Smooth muscle cell (in vitro differentiated cells): ENCODE data around the gene CDC25B. TPM values are rescaled to one million over a fixed set of nuclear protein-coding genes. Genes with fewer than 3 reads are reported as not detected.

Experiments
- DNase-seq: peaks from one replicate; lab custom pipeline; 2025; ENCODE audit not compliant: unreplicated experiment; lab: John Stamatoyannopoulos, UW
- H2AFZ ChIP-seq: fragments of 200-600 bp; sonication (generic); 2 replicates; pipeline ENCODE4 v1.6.0; 2016; ENCODE audit warnings: antibody characterized with exemption, low read depth, mild to moderate bottlenecking
- H3F3A ChIP-seq: fragments of 200-600 bp; sonication (generic); 2 replicates; pipeline ENCODE4 v1.6.0; 2017; ENCODE audit warnings: antibody characterized with exemption, low read depth
- H3K27ac ChIP-seq: fragments of 200-600 bp; sonication (generic); 2 replicates; pipeline ENCODE4 v1.5.1; 2016; ENCODE audit warnings: low read depth, mild to moderate bottlenecking
- H3K27me3 ChIP-seq: fragments of 200-600 bp; sonication (generic); 2 replicates; pipeline ENCODE4 v1.6.1; 2016; ENCODE audit warnings: low read depth, mild to moderate bottlenecking
- H3K36me3 ChIP-seq: fragments of 200-600 bp; sonication (generic); 2 replicates; pipeline ENCODE4 v1.5.1; 2016; ENCODE audit warnings: low read depth
- H3K4me1 ChIP-seq: fragments of 200-600 bp; sonication (generic); 2 replicates; pipeline ENCODE4 v1.5.1; 2016; ENCODE audit warnings: low read depth
- H3K4me2 ChIP-seq: fragments of 200-600 bp; sonication (generic); 2 replicates; pipeline ENCODE4 v1.6.0; 2016; ENCODE audit warnings: mild to moderate bottlenecking
- H3K4me3 ChIP-seq: fragments of 200-600 bp; sonication (generic); 2 replicates; pipeline ENCODE4 v1.5.1; 2016; ENCODE audit warnings: mild to moderate bottlenecking
- H3K79me2 ChIP-seq: fragments of 200-600 bp; sonication (generic); 2 replicates; pipeline ENCODE4 v1.6.0; 2016; ENCODE audit warnings: low read depth, mild to moderate bottlenecking
- H3K9ac ChIP-seq: fragments of 200-600 bp; sonication (generic); 2 replicates; pipeline ENCODE4 v1.6.0; 2016; ENCODE audit warnings: low read depth
- H3K9me3 ChIP-seq: fragments of 200-600 bp; sonication (generic); replicated peaks from 2 replicates; pipeline ENCODE4 v1.5.1; 2016; ENCODE audit warnings: low read depth
- H4K20me1 ChIP-seq: fragments of 200-600 bp; sonication (generic); 2 replicates; pipeline ENCODE4 v1.6.0; 2016; ENCODE audit warnings: low read depth
- WGBS: methylation state at CpG from one replicate; pipeline ENCODE4 v1.1.7; 2016; ENCODE audit warnings: low lambda C conversion rate; 5-methylcytosine and 5-hydroxymethylcytosine counted together
- polyA plus RNA-seq: library from polyadenylated mRNA; unstranded; fragments of >200 nt; fragmentation: Nextera tagmentation; extraction: Ambion mirVana; gene quantifications from 2 replicates; pipeline ENCODE4 v1.2.1, GENCODE V29; 2016
- total RNA-seq: library from RNA; depleted of rRNA; stranded (reverse); fragments of >200 nt; gene quantifications from 2 replicates; pipeline ENCODE4 v1.2.3, GENCODE V29; 2014
- TF ChIP-seq, protein P1 (sequence below): fragments of 200-600 bp; sonication (generic); IDR thresholded peaks from 2 replicates; pipeline ENCODE4 v1.5.1; 2017; ENCODE audit warnings: borderline replicate concordance, mild to moderate bottlenecking, antibody characterized with exemption; ENCODE audit not compliant: insufficient read depth, poor library complexity, severe bottlenecking

CDC25B gene
- total and polyA plus RNA-seq, 2 experiments from 2014 or later, result 14.7 to 14.8 TPM

GRCh38 chr20:3818155-3819151 is 22.3 kb downstream of the CDC25B start:
- no peaks in the 10 kb centered on the region for H4K20me1 ChIP-seq
- WGBS, result 87% methylated on average over 8 of the region's 8 CpGs
- H3F3A ChIP-seq, result peaks cover 6% of the 10 kb centered on the region
- no peak overlapping the region for H3K4me3 ChIP-seq
- H3K9ac ChIP-seq, result no peak overlapping the region
- H2AFZ ChIP-seq, result no peak overlapping the region
- DNase-seq, result peak; percentile 31
- peaks cover 8% of the 10 kb centered on the region for H3K79me2 ChIP-seq
- no peaks in the 10 kb centered on the region for H3K9me3 ChIP-seq
- H3K27ac ChIP-seq, result no peak overlapping the region
- H3K27me3 ChIP-seq, result no peaks in the 10 kb centered on the region
- TF ChIP-seq, protein P1, sequence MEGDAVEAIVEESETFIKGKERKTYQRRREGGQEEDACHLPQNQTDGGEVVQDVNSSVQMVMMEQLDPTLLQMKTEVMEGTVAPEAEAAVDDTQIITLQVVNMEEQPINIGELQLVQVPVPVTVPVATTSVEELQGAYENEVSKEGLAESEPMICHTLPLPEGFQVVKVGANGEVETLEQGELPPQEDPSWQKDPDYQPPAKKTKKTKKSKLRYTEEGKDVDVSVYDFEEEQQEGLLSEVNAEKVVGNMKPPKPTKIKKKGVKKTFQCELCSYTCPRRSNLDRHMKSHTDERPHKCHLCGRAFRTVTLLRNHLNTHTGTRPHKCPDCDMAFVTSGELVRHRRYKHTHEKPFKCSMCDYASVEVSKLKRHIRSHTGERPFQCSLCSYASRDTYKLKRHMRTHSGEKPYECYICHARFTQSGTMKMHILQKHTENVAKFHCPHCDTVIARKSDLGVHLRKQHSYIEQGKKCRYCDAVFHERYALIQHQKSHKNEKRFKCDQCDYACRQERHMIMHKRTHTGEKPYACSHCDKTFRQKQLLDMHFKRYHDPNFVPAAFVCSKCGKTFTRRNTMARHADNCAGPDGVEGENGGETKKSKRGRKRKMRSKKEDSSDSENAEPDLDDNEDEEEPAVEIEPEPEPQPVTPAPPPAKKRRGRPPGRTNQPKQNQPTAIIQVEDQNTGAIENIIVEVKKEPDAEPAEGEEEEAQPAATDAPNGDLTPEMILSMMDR, result peak; percentile 53
- H3K4me1 ChIP-seq, result peaks cover 11% of the 10 kb centered on the region
- no peak overlapping the region for H3K4me2 ChIP-seq
- no peaks in the 10 kb centered on the region for H3K36me3 ChIP-seq

GRCh38 chr20:3819411-3820047 is 23.4 kb downstream of the CDC25B start:
- TF ChIP-seq, protein P1, result no peak

DNA sequence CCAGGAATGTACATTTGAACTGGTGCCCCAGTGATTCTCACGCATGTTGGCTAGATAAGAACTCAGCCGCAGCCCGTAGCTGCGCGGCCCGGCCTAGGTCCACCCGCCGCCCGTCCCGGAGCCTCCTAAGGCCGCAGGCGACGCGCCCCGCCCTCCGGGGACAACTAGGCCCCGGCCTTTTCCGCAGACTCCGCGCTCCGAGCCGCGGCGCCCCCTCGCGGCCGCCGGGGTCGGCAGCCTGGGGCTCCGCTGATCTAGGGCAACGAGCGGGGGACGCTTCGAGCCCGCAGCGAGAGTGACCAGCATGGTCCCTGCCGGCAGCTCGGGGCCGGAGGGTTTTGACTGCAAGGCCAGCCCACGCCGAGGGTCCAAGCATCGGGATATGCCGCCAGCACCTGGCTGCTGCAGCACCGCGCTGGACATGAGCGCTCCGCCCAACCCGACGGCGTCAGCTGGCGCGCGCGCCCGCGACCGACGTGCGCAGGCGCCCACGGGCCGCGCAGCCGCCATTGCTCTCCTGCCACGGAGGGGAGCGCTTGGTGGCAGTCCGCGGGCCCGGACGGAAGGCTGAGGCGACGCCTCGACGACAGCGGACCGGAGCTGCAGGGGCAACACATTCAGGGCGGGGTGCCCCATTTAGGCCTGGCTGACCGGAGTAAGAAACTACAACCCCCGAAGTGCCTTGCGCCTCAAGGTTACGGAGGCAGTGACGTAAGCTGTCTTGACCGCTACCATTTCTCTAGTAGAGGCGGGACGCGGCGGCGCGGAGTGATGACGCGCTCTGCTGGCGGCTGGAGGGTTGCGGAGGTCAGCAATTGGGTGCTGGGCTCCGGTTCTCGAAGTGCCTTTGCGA is 24.2 kb downstream of the CDC25B start, which contains the start of gene AP5S1:
AP5S1 (plus strand) TSS at position 500 of the 853 bp plus-strand sequence. CDS start 1,571 bp downstream, outside the sequence.
- under 1% methylated on average over 95 of the region's 96 CpGs for WGBS
- H2AFZ ChIP-seq, result peak within 1 kb of the TSS; percentile 97
- H3K36me3 ChIP-seq, result no peaks in the 10 kb centered on the region
- no peaks in the 10 kb centered on the region for H4K20me1 ChIP-seq
- H3K9me3 ChIP-seq, result no peaks in the 10 kb centered on the region
- H3K9ac ChIP-seq, result peak within 1 kb of the TSS; percentile 100
- peak; percentile 98 for DNase-seq
- H3K27ac ChIP-seq, result peak within 1 kb of the TSS; percentile 100
- H3K79me2 ChIP-seq, result peaks cover 8% of the 10 kb centered on the region
- peak within 1 kb of the TSS; percentile 100 for H3K4me3 ChIP-seq
- H3K4me1 ChIP-seq, result peaks cover 11% of the 10 kb centered on the region
- no peaks in the 10 kb centered on the region for H3K27me3 ChIP-seq
- peaks cover 6% of the 10 kb centered on the region for H3F3A ChIP-seq
- TF ChIP-seq, protein P1, result peak; percentile 100
- peak within 1 kb of the TSS; percentile 100 for H3K4me2 ChIP-seq

More at GRCh38 chr20:3819411-3820047, 23.4 kb downstream of the CDC25B start:
- Histone ChIP-seq H3K27ac (peak overlapping the region; percentile 100), H3K36me3 (no peaks in the 10 kb centered on the region), H3K9ac (peak overlapping the region; percentile 100), H3K4me1 (peaks cover 11% of the 10 kb centered on the region), H2AFZ (no peak overlapping the region), H4K20me1 (no peaks in the 10 kb centered on the region), H3K4me3 (peak overlapping the region; percentile 100), H3K79me2 (peaks cover 8% of the 10 kb centered on the region), H3K9me3 (no peaks in the 10 kb centered on the region), H3K4me2 (peak overlapping the region; percentile 100), H3F3A (peaks cover 6% of the 10 kb centered on the region), H3K27me3 (no peaks in the 10 kb centered on the region)
- no peak for DNase-seq
- WGBS, result 81% methylated on average over 20 of the region's 20 CpGs
